Measurements from ENCODE around the gene USB1. TPM values are rescaled to one million over a fixed set of nuclear protein-coding genes. Genes with fewer than 3 reads are reported as not detected.

The USB1 gene
- total RNA-seq, 1 donor from 2014 or later = 37.9 TPM

DNA sequence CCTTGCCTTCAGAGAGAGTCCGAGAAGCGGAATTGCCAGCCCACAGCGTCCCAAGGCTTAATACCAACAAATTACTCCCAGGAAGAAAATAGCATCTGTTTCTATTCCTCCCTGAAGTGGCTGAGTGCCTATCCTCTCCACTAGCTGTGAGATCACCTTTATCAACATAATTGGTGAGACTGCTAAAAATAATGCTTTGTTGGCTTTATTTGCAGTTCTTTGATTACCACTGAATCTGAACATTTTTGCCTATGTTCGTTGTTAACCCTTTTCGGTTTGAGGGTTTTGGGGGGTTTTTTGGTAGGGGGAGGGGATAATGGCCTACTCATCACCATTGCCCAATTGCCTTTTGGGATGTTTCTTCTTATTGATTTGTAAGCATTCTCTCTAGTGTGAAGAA, 55.4 kb downstream of the USB1 start:
- Mint-ChIP-seq H3K27ac (ENCODE audit: unreplicated experiment) (no peak overlapping the region), H3K36me3 (ENCODE audit: low read depth) (no peaks in the 10 kb centered on the region)
- TF ChIP-seq, protein P1, sequence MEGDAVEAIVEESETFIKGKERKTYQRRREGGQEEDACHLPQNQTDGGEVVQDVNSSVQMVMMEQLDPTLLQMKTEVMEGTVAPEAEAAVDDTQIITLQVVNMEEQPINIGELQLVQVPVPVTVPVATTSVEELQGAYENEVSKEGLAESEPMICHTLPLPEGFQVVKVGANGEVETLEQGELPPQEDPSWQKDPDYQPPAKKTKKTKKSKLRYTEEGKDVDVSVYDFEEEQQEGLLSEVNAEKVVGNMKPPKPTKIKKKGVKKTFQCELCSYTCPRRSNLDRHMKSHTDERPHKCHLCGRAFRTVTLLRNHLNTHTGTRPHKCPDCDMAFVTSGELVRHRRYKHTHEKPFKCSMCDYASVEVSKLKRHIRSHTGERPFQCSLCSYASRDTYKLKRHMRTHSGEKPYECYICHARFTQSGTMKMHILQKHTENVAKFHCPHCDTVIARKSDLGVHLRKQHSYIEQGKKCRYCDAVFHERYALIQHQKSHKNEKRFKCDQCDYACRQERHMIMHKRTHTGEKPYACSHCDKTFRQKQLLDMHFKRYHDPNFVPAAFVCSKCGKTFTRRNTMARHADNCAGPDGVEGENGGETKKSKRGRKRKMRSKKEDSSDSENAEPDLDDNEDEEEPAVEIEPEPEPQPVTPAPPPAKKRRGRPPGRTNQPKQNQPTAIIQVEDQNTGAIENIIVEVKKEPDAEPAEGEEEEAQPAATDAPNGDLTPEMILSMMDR (IDR thresholded peaks at IDR 0.05) = no peak

GRCh38 chr16:58057121-58057520, 55.9 kb downstream of the USB1 start:
- Mint-ChIP-seq H3K27me3 (ENCODE audit: low read depth) (peaks cover 13% of the 10 kb centered on the region), H3K36me3 (ENCODE audit: low read depth) (no peaks in the 10 kb centered on the region), H3K4me1 (ENCODE audit: low read depth) (no peaks in the 10 kb centered on the region), H3K9me3 (ENCODE audit: low read depth) (no peaks in the 10 kb centered on the region), H3K27ac (ENCODE audit: unreplicated experiment) (no peak overlapping the region), H3K4me3 (ENCODE audit: unreplicated experiment) (no peak overlapping the region)
- no peak for DNase-seq (ENCODE audit: low spot score)
- TF ChIP-seq, protein P1 (IDR thresholded peaks at IDR 0.05) = no peak

More for the DNA sequence above, 55.4 kb downstream of the USB1 start:
- DNase-seq (ENCODE audit: low spot score) = no peak
- Mint-ChIP-seq H3K27me3 (ENCODE audit: low read depth) (peaks cover 13% of the 10 kb centered on the region), H3K9me3 (ENCODE audit: low read depth) (no peaks in the 10 kb centered on the region), H3K4me3 (ENCODE audit: unreplicated experiment) (no peak overlapping the region), H3K4me1 (ENCODE audit: low read depth) (no peaks in the 10 kb centered on the region)

GRCh38 chr16:58057784-58058183, 56.6 kb downstream of the USB1 start:
- H3K9me3 Mint-ChIP-seq (ENCODE audit: low read depth) = no peaks in the 10 kb centered on the region
- no peak for DNase-seq (ENCODE audit: low spot score)
- TF ChIP-seq, protein P1 (IDR thresholded peaks at IDR 0.05) = no peak
- peaks cover 13% of the 10 kb centered on the region for H3K27me3 Mint-ChIP-seq (ENCODE audit: low read depth)
- no peaks in the 10 kb centered on the region for H3K36me3 Mint-ChIP-seq (ENCODE audit: low read depth)
- H3K4me3 Mint-ChIP-seq (ENCODE audit: unreplicated experiment) = no peak overlapping the region
- H3K27ac Mint-ChIP-seq (ENCODE audit: unreplicated experiment) = no peak overlapping the region
- H3K4me1 Mint-ChIP-seq (ENCODE audit: low read depth) = no peaks in the 10 kb centered on the region

DNA sequence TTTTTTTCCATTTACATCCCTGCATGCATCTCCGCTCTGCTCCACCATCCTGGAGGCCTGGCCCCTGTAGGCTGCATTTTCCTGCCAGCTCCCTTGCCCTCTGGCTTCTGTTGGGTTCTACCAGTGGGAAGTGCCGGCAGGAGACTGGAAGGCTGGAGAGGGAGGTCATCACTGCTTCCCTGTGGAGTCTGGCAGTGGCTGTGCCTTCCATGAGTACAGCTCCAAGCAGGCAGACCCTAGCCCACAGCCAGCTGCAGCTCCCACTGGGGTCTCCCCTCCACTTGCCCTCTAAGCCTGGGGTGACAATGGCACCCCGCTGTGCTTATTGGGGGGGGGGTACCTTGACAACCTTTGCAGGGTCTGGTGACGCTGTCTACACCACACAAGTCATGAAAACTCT, 61.6 kb downstream of the USB1 start:
- DNase-seq (ENCODE audit: low spot score) = no peak
- Mint-ChIP-seq H3K4me3 (ENCODE audit: unreplicated experiment) (no peak overlapping the region), H3K27ac (ENCODE audit: unreplicated experiment) (no peak overlapping the region), H3K36me3 (ENCODE audit: low read depth) (no peaks in the 10 kb centered on the region), H3K9me3 (ENCODE audit: low read depth) (no peaks in the 10 kb centered on the region), H3K4me1 (ENCODE audit: low read depth) (peaks cover 3% of the 10 kb centered on the region), H3K27me3 (ENCODE audit: low read depth) (peaks cover 5% of the 10 kb centered on the region)
- TF ChIP-seq, protein P1 (IDR thresholded peaks at IDR 0.05) = no peak

GRCh38 chr16:58063377-58064076, 62.3 kb downstream of the USB1 start:
- Mint-ChIP-seq H3K36me3 (ENCODE audit: low read depth) (no peaks in the 10 kb centered on the region), H3K27ac (ENCODE audit: unreplicated experiment) (peak overlapping the region; percentile 65), H3K27me3 (ENCODE audit: low read depth) (no peaks in the 10 kb centered on the region), H3K9me3 (ENCODE audit: low read depth) (no peaks in the 10 kb centered on the region), H3K4me3 (ENCODE audit: unreplicated experiment) (no peak overlapping the region), H3K4me1 (ENCODE audit: low read depth) (peaks cover 3% of the 10 kb centered on the region)
- TF ChIP-seq, protein P1 (IDR thresholded peaks at IDR 0.05) = no peak
- DNase-seq (ENCODE audit: low spot score) = no peak
